GM23248 (cell line): ENCODE data around the gene PTPRU. TPM values are rescaled to one million over a fixed set of nuclear protein-coding genes. Genes with fewer than 3 reads are reported as not detected.
"Not testable (repeated sequence)": the region's sequence is repeated elsewhere in the genome, so short reads cannot be mapped to it uniquely, and the experiment has no call there.

Experiments used
- DNase-seq: peaks from one replicate; pipeline ENCODE4 v3.0.0-alpha.2; 2015
- H2AFZ ChIP-seq: fragments of 200-600 bp; sonication (generic); 2 replicates; pipeline ENCODE4 v1.6.1; 2016; ENCODE audit warnings: antibody characterized with exemption
- H3F3A ChIP-seq: fragments of 200-600 bp; sonication (generic); 2 replicates; pipeline ENCODE4 v1.6.1; 2016; ENCODE audit warnings: mild to moderate bottlenecking, antibody characterized with exemption, mixed run types; ENCODE audit not compliant: insufficient read depth
- H3K27ac ChIP-seq: fragments of 200-600 bp; sonication (generic); 2 replicates; pipeline ENCODE4 v1.5.1; 2016; ENCODE audit warnings: mild to moderate bottlenecking
- H3K27me3 ChIP-seq: fragments of 200-600 bp; sonication (generic); replicated peaks from 2 replicates; pipeline ENCODE4 v1.6.1; 2016; ENCODE audit warnings: mild to moderate bottlenecking; ENCODE audit not compliant: insufficient read depth
- H3K36me3 ChIP-seq: fragments of 200-600 bp; sonication (generic); 2 replicates; pipeline ENCODE4 v1.6.1; 2016; ENCODE audit warnings: low read depth, mild to moderate bottlenecking
- H3K4me1 ChIP-seq: fragments of 200-600 bp; sonication (generic); 2 replicates; pipeline ENCODE4 v1.6.1; 2016; ENCODE audit warnings: mild to moderate bottlenecking; ENCODE audit not compliant: insufficient read depth
- H3K4me2 ChIP-seq: fragments of 200-600 bp; sonication (generic); one replicate; pipeline ENCODE4 v1.6.1; 2016; ENCODE audit warnings: mild to moderate bottlenecking; ENCODE audit not compliant: unreplicated experiment
- H3K4me3 ChIP-seq: fragments of 200-600 bp; sonication (generic); 2 replicates; pipeline ENCODE4 v1.5.1; 2016; ENCODE audit warnings: mild to moderate bottlenecking
- H3K79me2 ChIP-seq: fragments of 200-600 bp; sonication (generic); 2 replicates; pipeline ENCODE4 v1.6.1; 2016; ENCODE audit warnings: mild to moderate bottlenecking; ENCODE audit not compliant: insufficient read depth
- H3K9ac ChIP-seq: fragments of 200-600 bp; sonication (generic); 2 replicates; pipeline ENCODE4 v1.6.1; 2016; ENCODE audit warnings: mild to moderate bottlenecking
- H3K9me2 ChIP-seq: fragments of 200-600 bp; sonication (generic); 2 replicates; pipeline ENCODE4 v1.6.1; 2016; ENCODE audit warnings: mixed run types, mild to moderate bottlenecking, moderate library complexity; ENCODE audit not compliant: insufficient read depth
- H3K9me3 ChIP-seq: fragments of 200-600 bp; sonication (generic); one replicate; pipeline ENCODE4 v1.6.1; 2017; ENCODE audit warnings: low read depth
- H4K20me1 ChIP-seq: fragments of 200-600 bp; sonication (generic); 2 replicates; pipeline ENCODE4 v1.6.0; 2016; ENCODE audit not compliant: insufficient read depth
- EZH2 ChIP-seq: fragments of 200-600 bp; sonication (generic); IDR thresholded peaks from 2 replicates; pipeline ENCODE4 v1.6.1; 2018; ENCODE audit warnings: antibody characterized with exemption, mild to moderate bottlenecking; ENCODE audit not compliant: insufficient read depth, poor library complexity, severe bottlenecking
- EZH2phosphoT487 ChIP-seq: fragments of 200-600 bp; sonication (generic); IDR thresholded peaks from 2 replicates; pipeline ENCODE4 v1.6.1; 2018; ENCODE audit warnings: antibody characterized with exemption, moderate library complexity, mild to moderate bottlenecking, low read depth; ENCODE audit not compliant: insufficient read depth
- WGBS, 2 experiments: methylation state at CpG; one replicate each; pipeline ENCODE4 v1.1.6; 2015 to 2017; ENCODE audit warnings: low lambda C conversion rate in 2 of 2, low coverage in 1 of 2; ENCODE audit errors: missing lambda C conversion rate in 2 of 2; 5-methylcytosine and 5-hydroxymethylcytosine counted together
- in situ Hi-C: fragments of 300-500 bp; cut with MboI; formaldehyde crosslinking; loops from 2 replicates; pipeline ENCODE4 v1.15.0; 2020
- polyA plus RNA-seq: library from polyadenylated mRNA; unstranded; fragments of >200 nt; fragmentation: Nextera tagmentation; extraction: Ambion mirVana; gene quantifications from 2 replicates; pipeline ENCODE4 v1.2.1, GENCODE V29; 2016
- total RNA-seq: library from RNA; depleted of rRNA; stranded (reverse); fragments of >200 nt; shearing (Covaris generic); gene quantifications from 2 replicates; pipeline ENCODE4 v1.2.3, GENCODE V29; 2014

The PTPRU gene
- total and polyA plus RNA-seq, 2 experiments from 2014 or later: 6.2 to 16.8 TPM

DNA sequence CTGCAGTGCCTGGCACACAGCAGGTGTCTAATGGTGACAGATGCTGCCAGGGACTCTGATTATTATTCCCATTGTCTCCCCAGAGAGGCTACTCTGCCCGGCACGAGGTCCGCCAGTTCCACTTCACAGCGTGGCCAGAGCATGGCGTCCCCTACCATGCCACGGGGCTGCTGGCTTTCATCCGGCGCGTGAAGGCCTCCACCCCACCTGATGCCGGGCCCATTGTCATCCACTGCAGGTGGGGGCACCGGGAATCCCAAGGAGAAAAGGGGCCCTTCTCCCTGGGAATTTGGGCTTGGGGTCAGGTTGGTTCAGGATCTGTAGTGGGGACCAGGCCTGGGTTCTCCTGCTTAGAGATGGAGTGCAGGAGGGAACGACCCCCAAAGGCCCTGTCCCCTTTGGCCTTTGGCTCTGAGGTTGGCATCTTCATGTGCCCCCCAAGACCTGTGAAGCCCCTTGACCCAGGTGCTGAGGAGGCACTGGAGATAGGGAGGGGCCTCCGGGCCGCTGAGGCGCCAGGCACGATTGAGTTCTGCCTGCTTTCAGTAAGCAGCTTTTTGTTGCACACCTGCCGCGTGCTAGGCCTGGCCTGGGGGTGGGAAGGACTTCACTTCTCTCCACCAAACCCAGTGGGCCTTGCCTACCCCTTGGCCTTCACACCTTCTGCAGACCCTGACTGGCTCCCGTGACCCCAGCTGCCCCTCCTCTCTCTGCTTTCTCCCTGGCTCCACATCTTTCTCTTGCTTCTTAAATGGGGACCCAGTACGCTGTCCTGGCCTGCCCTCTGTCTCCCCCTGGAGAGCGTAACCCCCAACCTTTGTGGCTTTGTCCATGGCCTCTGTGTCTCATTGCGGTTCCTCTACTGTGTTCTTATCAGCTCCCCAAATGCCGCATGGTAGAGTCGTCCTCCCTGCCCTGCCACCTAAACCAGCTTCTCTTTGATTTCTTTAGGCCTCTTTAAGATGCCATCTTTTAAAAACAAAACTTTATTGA is 76.4 kb downstream of the PTPRU start:
- Histone ChIP-seq H3K9ac (no peak overlapping the region), H3K27ac (no peak overlapping the region), H3K27me3 (no peaks in the 10 kb centered on the region), H3K4me2 (no peak overlapping the region), H3K79me2 (no peaks in the 10 kb centered on the region), H3K36me3 (no peaks in the 10 kb centered on the region), H3K9me3 (no peaks in the 10 kb centered on the region), H4K20me1 (no peaks in the 10 kb centered on the region), H3K9me2 (no peaks in the 10 kb centered on the region), H3F3A (no peaks in the 10 kb centered on the region), H3K4me3 (no peak overlapping the region), H2AFZ (no peak overlapping the region), H3K4me1 (no peaks in the 10 kb centered on the region)
- TF ChIP-seq EZH2phosphoT487 (no peak), EZH2 (no peak)
- in situ Hi-C loops: no loop called here
- 87 to 90% methylated on average over 24 of the region's 24 CpGs for WGBS, 2 experiments
- no peak for DNase-seq

DNA sequence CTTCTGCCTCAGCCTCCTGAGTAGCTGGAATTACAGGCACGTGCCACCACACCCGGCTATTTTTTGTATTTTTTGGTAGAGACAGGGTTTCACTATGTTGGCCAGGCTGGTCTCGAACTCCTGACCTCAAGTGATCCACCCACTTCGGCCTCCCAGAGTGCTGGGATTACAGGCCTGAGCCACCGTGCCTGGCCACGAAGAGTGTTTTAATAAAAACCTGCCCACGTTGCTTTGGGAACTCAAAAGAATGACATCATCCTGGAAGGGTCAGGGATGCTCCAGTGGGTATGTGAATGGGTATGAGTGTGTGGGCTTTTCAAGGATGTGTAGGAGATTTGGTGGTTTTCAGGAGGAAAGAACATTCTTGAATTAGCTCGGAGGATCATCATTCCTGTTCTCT is 78.4 kb downstream of the PTPRU start:
- H3K4me2 ChIP-seq, H3K79me2 ChIP-seq, H3K27me3 ChIP-seq, H3K9me3 ChIP-seq, H3K4me3 ChIP-seq, H3K36me3 ChIP-seq, H2AFZ ChIP-seq, DNase-seq, H3K27ac ChIP-seq, H3K4me1 ChIP-seq, H3K9ac ChIP-seq, H3F3A ChIP-seq, H4K20me1 ChIP-seq, H3K9me2 ChIP-seq, in situ Hi-C loops: not testable (repeated sequence)
- WGBS, 2 experiments: 78 to 84% methylated on average over 8 of the region's 8 CpGs

DNA sequence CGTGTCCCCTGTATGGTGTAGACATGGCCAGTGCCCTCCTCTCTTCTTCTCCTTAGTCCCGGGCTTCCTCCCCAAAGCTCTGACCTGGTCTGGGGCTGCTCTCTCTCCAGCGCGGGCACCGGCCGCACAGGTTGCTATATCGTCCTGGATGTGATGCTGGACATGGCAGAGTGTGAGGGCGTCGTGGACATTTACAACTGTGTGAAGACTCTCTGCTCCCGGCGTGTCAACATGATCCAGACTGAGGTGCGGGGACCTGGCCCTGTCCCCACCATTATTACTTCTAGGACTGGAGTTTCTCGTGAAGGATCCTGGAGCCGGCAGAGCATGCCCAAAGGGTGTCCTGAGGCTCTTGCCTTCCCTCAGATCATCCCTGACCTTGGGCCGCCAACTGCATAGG is 78.9 kb downstream of the PTPRU start:
- Histone ChIP-seq H3K27ac (no peak overlapping the region), H3K9ac (no peak overlapping the region), H3K4me3 (no peak overlapping the region), H3K36me3 (no peaks in the 10 kb centered on the region), H3F3A (no peaks in the 10 kb centered on the region), H3K4me2 (no peak overlapping the region), H3K27me3 (no peaks in the 10 kb centered on the region), H3K4me1 (no peaks in the 10 kb centered on the region), H3K9me2 (no peaks in the 10 kb centered on the region), H3K79me2 (no peaks in the 10 kb centered on the region), H2AFZ (no peak overlapping the region), H3K9me3 (no peaks in the 10 kb centered on the region), H4K20me1 (no peaks in the 10 kb centered on the region)
- TF ChIP-seq EZH2phosphoT487 (no peak), EZH2 (no peak)
- DNase-seq: no peak
- in situ Hi-C loops: no loop called here
- 97 to 99% methylated on average over 13 to 15 of the region's 15 CpGs for WGBS, 2 experiments

DNA sequence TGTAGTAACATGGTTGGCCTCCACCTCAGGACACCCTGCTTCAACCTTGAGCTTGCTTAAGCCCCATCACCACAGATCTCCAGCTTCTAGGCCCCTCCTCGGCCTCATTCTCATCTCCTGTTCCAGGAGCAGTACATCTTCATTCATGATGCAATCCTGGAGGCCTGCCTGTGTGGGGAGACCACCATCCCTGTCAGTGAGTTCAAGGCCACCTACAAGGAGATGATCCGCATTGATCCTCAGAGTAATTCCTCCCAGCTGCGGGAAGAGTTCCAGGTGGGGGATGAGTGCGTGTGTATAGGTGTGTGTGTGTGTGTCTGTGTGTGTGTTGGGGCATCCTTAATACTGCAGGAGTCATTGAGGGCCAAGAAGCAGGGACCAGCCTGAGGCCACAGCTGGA is 79.6 kb downstream of the PTPRU start:
- Histone ChIP-seq H3K9me2 (no peaks in the 10 kb centered on the region), H3K9me3 (no peaks in the 10 kb centered on the region), H2AFZ (no peak overlapping the region), H3K79me2 (no peaks in the 10 kb centered on the region), H4K20me1 (no peaks in the 10 kb centered on the region), H3K27ac (no peak overlapping the region), H3K4me1 (no peaks in the 10 kb centered on the region), H3K9ac (no peak overlapping the region), H3K4me2 (no peak overlapping the region), H3F3A (no peaks in the 10 kb centered on the region), H3K27me3 (no peaks in the 10 kb centered on the region), H3K36me3 (no peaks in the 10 kb centered on the region), H3K4me3 (no peak overlapping the region)
- TF ChIP-seq EZH2phosphoT487 (no peak), EZH2 (no peak)
- in situ Hi-C loops: no loop called here
- no peak for DNase-seq
- WGBS, 2 experiments: 95 to 98% methylated on average over 4 of the region's 4 CpGs
